ENCODE measurements around the gene OXA1L.
A peak's percentile ranks its signal among the peaks of the same experiment; 100 is the strongest.
"Not testable (repeated sequence)": the region's sequence is repeated elsewhere in the genome, so short reads cannot be mapped to it uniquely, and the experiment has no call there.

The OXA1L gene

GRCh38 chr14:22748206-22748605 lies 18.3 kb upstream of the OXA1L start:
- TF ChIP-seq CTCF (IDR thresholded peaks at IDR 0.05; ENCODE audit: borderline replicate concordance, control extremely low read depth, extremely low read depth, insufficient read depth, missing control alignments), result no peak
- in situ Hi-C loops (cut with MboI; ENCODE audit: low sequenced_read_pairs, unreplicated experiment), result no loop called here
- DNase-seq (ENCODE audit: low spot score), result no peak

- no peak for TF ChIP-seq CTCF (IDR thresholded peaks at IDR 0.05; ENCODE audit: borderline replicate concordance, control extremely low read depth, extremely low read depth, insufficient read depth, missing control alignments)
- DNase-seq (ENCODE audit: low spot score), result peak; percentile 53
- in situ Hi-C loops (cut with MboI; ENCODE audit: low sequenced_read_pairs, unreplicated experiment), result no loop called here
Measured at GRCh38 chr14:22748631-22749068, 17.8 kb upstream of the OXA1L start.

GRCh38 chr14:22752422-22752821 lies 14.1 kb upstream of the OXA1L start:
- no peak for DNase-seq (ENCODE audit: low spot score)
- no peak for TF ChIP-seq CTCF (IDR thresholded peaks at IDR 0.05; ENCODE audit: borderline replicate concordance, control extremely low read depth, extremely low read depth, insufficient read depth, missing control alignments)
- in situ Hi-C loops (cut with MboI; ENCODE audit: low sequenced_read_pairs, unreplicated experiment), result no loop called here

GRCh38 chr14:22753586-22753985 lies 12.9 kb upstream of the OXA1L start:
- TF ChIP-seq CTCF (IDR thresholded peaks at IDR 0.05; ENCODE audit: borderline replicate concordance, control extremely low read depth, extremely low read depth, insufficient read depth, missing control alignments), result no peak
- no peak for DNase-seq (ENCODE audit: low spot score)
- in situ Hi-C loops (cut with MboI; ENCODE audit: low sequenced_read_pairs, unreplicated experiment), result no loop called here

- in situ Hi-C loops (cut with MboI; ENCODE audit: low sequenced_read_pairs, unreplicated experiment); DNase-seq (ENCODE audit: low spot score): not testable (repeated sequence)
Measured at GRCh38 chr14:22757972-22758650, 8.4 kb upstream of the OXA1L start.

GRCh38 chr14:22761734-22762133 lies 4.8 kb upstream of the OXA1L start:
- in situ Hi-C loops (cut with MboI; ENCODE audit: low sequenced_read_pairs, unreplicated experiment), result no loop called here
- TF ChIP-seq CTCF (IDR thresholded peaks at IDR 0.05; ENCODE audit: borderline replicate concordance, control extremely low read depth, extremely low read depth, insufficient read depth, missing control alignments), result no peak
- DNase-seq (ENCODE audit: low spot score), result no peak

GRCh38 chr14:22764382-22764781 lies 2.1 kb upstream of the OXA1L start:
- no peak for DNase-seq (ENCODE audit: low spot score)
- in situ Hi-C loops (cut with MboI; ENCODE audit: low sequenced_read_pairs, unreplicated experiment), result no loop called here
- TF ChIP-seq CTCF (IDR thresholded peaks at IDR 0.05; ENCODE audit: borderline replicate concordance, control extremely low read depth, extremely low read depth, insufficient read depth, missing control alignments), result no peak
